Lung (tissue), 12 donors: ENCODE results near the gene CCNYL1. TPM values are rescaled to one million over a fixed set of nuclear protein-coding genes. Genes with fewer than 3 reads are reported as not detected.
A peak's percentile ranks its signal among the peaks of the same experiment; 100 is the strongest.

Experiments
- ATAC-seq: fragments of 200-7000 bp; cut with Tn5 transposase; one replicate; pipeline ENCODE4 v1.9.1; 2020; ENCODE audit warnings: moderate number of reproducible peaks; ENCODE audit not compliant: insufficient read depth, low FRiP score
- DNase-seq, 3 donors: peaks; one replicate each; pipeline ENCODE4 v3.0.0-alpha.2; 2013 to 2017
- H3K27ac ChIP-seq, 2 donors: one replicate each; pipeline ENCODE4 v1.5.1; 2013; ENCODE audit warnings: mild to moderate bottlenecking in 2 of 2, moderate library complexity in 2 of 2, control low read depth in 1 of 2, inconsistent platforms in 1 of 2, low read depth in 1 of 2, low read length in 1 of 2
- H3K27me3 ChIP-seq, 3 donors: one replicate each; pipeline ENCODE4 v1.5.1; 2013; ENCODE audit warnings: low read length in 2 of 3; ENCODE audit not compliant: control insufficient read depth in 3 of 3, insufficient read depth in 3 of 3
- H3K36me3 ChIP-seq, 4 donors: one replicate each; pipeline ENCODE4 v1.5.1; 2013; ENCODE audit warnings: low read length in 4 of 4, mild to moderate bottlenecking in 1 of 4, moderate library complexity in 1 of 4; ENCODE audit not compliant: control insufficient read depth in 4 of 4, insufficient read depth in 4 of 4
- H3K4me1 ChIP-seq, 5 donors: one replicate each; pipeline ENCODE4 v1.5.1; 2013; ENCODE audit warnings: low read length in 5 of 5, mild to moderate bottlenecking in 2 of 5, moderate library complexity in 1 of 5; ENCODE audit not compliant: control insufficient read depth in 5 of 5, insufficient read depth in 5 of 5
- H3K4me3 ChIP-seq: one replicate; pipeline ENCODE4 v1.5.1; 2013; ENCODE audit warnings: mild to moderate bottlenecking, control low read depth, moderate library complexity
- H3K9ac ChIP-seq, 2 donors: one replicate each; pipeline ENCODE4 v1.5.1; 2013; ENCODE audit warnings: low read length in 2 of 2, control low read depth in 1 of 2; ENCODE audit not compliant: insufficient read depth in 1 of 2
- H3K9me3 ChIP-seq, 4 donors: one replicate each; pipeline ENCODE4 v1.5.1; 2013; ENCODE audit warnings: low read length in 3 of 4, mild to moderate bottlenecking in 1 of 4, moderate library complexity in 1 of 4; ENCODE audit not compliant: control insufficient read depth in 4 of 4, insufficient read depth in 3 of 4
- WGBS, 2 donors: extraction: QIAGEN DNeasy Blood & Tissue Kit; methylation state at CpG; one replicate each; pipeline ENCODE4 v1.1.7; 2013; 5-methylcytosine and 5-hydroxymethylcytosine counted together
- polyA plus RNA-seq, 2 donors: library from polyadenylated mRNA; stranded (reverse); fragments of 200-250 nt; gene quantifications; one replicate each; pipeline ENCODE4 v1.2.1, GENCODE V29; 2013
- total RNA-seq, 2 donors: library from RNA; depleted of rRNA in 1 of 2; stranded (reverse); fragments of >200 nt in 1 of 2; gene quantifications; one replicate each; pipeline ENCODE4 v1.2.1, GENCODE V29; 2014 to 2021
- TF ChIP-seq, protein P1 (sequence below): IDR thresholded peaks from 2 replicates; pipeline ENCODE4 v1.5.1; 2012; ENCODE audit warnings: mild to moderate bottlenecking; ENCODE audit errors: control extremely low read depth, extremely low read depth
- donor health status: control.
- donor health status: control.
- donor health status: Bipolar disorder and iron deficiency.
- donor health status: healthy.
- donor health status: DM: yes; HTN: yes; CAD: no.

Gene CCNYL1
- total and polyA plus RNA-seq, 4 donors: 11.1 to 25.1 (median 12.7) TPM

DNA sequence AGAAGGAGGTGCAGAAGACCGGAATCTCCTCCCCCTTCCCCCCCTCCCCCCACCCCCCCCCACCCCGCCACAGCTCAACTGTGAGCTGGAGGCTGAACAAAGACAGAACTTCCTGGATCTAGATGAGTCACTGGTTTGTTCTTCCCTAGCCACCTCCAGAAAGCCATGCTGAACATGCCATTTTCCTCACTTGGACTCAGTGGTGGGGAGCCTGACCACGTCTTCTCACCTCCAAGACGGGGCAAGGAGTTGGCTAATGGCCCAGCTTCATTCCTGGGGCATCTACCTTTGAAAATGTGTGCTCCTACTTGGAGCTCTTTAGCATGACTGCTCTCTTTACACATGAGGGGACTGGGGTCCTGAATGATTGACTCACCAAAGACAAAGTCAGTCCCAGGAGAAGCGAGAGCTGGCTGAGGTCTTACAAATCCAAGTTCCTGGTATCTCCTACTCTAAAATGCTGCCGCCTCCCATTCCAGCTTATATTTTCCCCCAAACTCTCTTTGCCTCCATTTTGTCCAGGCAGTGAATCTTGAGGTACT is 80.9 kb downstream of the CCNYL1 start:
- Histone ChIP-seq H3K4me1 (peaks cover 0 to 6% (median 1%) of the 10 kb centered on the region in 5 donors), H3K36me3 (no peaks in the 10 kb centered on the region), H3K27me3 (no peaks in the 10 kb centered on the region), H3K27ac (peak overlapping the region in 1 of 2 donors; percentile 21), H3K4me3 (no peak overlapping the region), H3K9me3 (no peaks in the 10 kb centered on the region), H3K9ac (no peak overlapping the region)
- TF ChIP-seq, protein P1, sequence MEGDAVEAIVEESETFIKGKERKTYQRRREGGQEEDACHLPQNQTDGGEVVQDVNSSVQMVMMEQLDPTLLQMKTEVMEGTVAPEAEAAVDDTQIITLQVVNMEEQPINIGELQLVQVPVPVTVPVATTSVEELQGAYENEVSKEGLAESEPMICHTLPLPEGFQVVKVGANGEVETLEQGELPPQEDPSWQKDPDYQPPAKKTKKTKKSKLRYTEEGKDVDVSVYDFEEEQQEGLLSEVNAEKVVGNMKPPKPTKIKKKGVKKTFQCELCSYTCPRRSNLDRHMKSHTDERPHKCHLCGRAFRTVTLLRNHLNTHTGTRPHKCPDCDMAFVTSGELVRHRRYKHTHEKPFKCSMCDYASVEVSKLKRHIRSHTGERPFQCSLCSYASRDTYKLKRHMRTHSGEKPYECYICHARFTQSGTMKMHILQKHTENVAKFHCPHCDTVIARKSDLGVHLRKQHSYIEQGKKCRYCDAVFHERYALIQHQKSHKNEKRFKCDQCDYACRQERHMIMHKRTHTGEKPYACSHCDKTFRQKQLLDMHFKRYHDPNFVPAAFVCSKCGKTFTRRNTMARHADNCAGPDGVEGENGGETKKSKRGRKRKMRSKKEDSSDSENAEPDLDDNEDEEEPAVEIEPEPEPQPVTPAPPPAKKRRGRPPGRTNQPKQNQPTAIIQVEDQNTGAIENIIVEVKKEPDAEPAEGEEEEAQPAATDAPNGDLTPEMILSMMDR: no peak
- ATAC-seq (no peak), DNase-seq (no peak)
- WGBS, 2 donors: 46 to 49% methylated on average over 5 of the region's 6 CpGs

GRCh38 chr2:207796585-207797350 is 85.3 kb downstream of the CCNYL1 start:
- H3K36me3 ChIP-seq: no peaks in the 10 kb centered on the region
- WGBS, 2 donors: 60 to 76% methylated on average over 8 of the region's 8 CpGs
- peak; percentile 74 to 89 (median 81) for DNase-seq
- H3K27me3 ChIP-seq: no peaks in the 10 kb centered on the region
- H3K4me1 ChIP-seq: peaks cover 0 to 6% (median 1%) of the 10 kb centered on the region in 5 donors
- peak; percentile 84 for ATAC-seq
- TF ChIP-seq, protein P1: no peak
- H3K9ac ChIP-seq: no peak overlapping the region
- H3K4me3 ChIP-seq: no peak overlapping the region
- H3K9me3 ChIP-seq: no peaks in the 10 kb centered on the region
- peak overlapping the region in 1 of 2 donors; percentile 76 for H3K27ac ChIP-seq

DNA sequence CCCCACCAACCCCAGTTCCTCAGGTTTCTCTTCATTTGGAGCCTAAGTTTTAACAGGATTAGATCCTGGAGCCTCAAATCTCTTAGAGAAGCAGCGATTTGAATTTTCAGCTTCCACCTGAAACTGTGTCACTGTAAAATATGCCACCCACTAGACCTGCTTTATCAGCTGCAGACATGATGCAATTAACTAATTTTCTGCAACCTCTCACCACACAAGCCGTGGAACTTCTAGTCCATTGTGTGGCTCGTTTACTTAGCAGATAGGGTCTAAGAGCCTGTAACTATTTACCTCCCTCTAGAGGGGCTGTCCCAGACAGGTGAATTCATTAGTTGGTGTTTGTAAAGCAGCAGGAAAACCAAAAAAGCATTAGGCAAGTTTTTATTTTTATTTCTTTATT is 89.8 kb downstream of the CCNYL1 start:
- Histone ChIP-seq H3K9ac (no peak overlapping the region), H3K4me1 (peaks cover 0 to 5% (median 0%) of the 10 kb centered on the region in 5 donors), H3K4me3 (no peak overlapping the region), H3K27me3 (no peaks in the 10 kb centered on the region), H3K9me3 (no peaks in the 10 kb centered on the region), H3K36me3 (no peaks in the 10 kb centered on the region), H3K27ac (no peak overlapping the region)
- ATAC-seq: no peak
- TF ChIP-seq, protein P1: no peak
- 17 to 18% methylated on average over 3 of the region's 3 CpGs for WGBS, 2 donors
- peak in 2 of 3 donors; percentile 12 to 31 for DNase-seq
